Endothelial cell of umbilical vein (primary cell): ENCODE data around the gene ADD2.

Source experiments
- EZH2 ChIP-seq: IDR thresholded peaks from 2 replicates; pipeline ENCODE4 v1.6.1; 2012; ENCODE audit warnings: borderline replicate concordance, low read depth, mild to moderate bottlenecking, moderate library complexity, low read length, inconsistent platforms; ENCODE audit not compliant: severe bottlenecking
- FOS ChIP-seq: IDR thresholded peaks from 2 replicates; pipeline ENCODE4 v1.6.1; 2011; ENCODE audit warnings: mild to moderate bottlenecking, low read length, moderate library complexity, borderline replicate concordance; ENCODE audit not compliant: insufficient read depth
- GATA2 ChIP-seq: IDR thresholded peaks from 2 replicates; pipeline ENCODE4 v1.7.0; 2011; ENCODE audit warnings: low read depth, mild to moderate bottlenecking, moderate library complexity, mixed read lengths, low read length; ENCODE audit not compliant: insufficient read length, insufficient read depth
- MAX ChIP-seq: IDR thresholded peaks from 2 replicates; pipeline ENCODE4 v1.6.1; 2011; ENCODE audit not compliant: insufficient read depth, insufficient read length
- MYC ChIP-seq: IDR thresholded peaks from one replicate; pipeline ENCODE4 v1.6.1; 2011; ENCODE audit warnings: mild to moderate bottlenecking, low read depth, low read length
- POLR2A ChIP-seq: IDR thresholded peaks from 2 replicates; pipeline ENCODE4 v1.6.1; 2012; ENCODE audit warnings: low read depth, mild to moderate bottlenecking, control low read depth, low read length
- POLR2AphosphoS5 ChIP-seq: IDR thresholded peaks from 2 replicates; pipeline ENCODE4 v1.6.1; 2012; ENCODE audit warnings: low read depth, mild to moderate bottlenecking, control low read depth, low read length, moderate library complexity; ENCODE audit not compliant: insufficient read depth
- TF ChIP-seq, protein P1 (sequence below), 2 donors: IDR thresholded peaks; 1 replicate in 1 of 2; 2 replicates in 1 of 2; pipeline ENCODE4 v1.5.1; 2011; ENCODE audit warnings: low read length in 2 of 2, mild to moderate bottlenecking in 2 of 2, moderate library complexity in 2 of 2, control low read depth in 1 of 2, inconsistent platforms in 1 of 2, low read depth in 1 of 2; ENCODE audit not compliant: insufficient read depth in 1 of 2; ENCODE audit errors: extremely low read depth in 1 of 2

- TF ChIP-seq, protein P1, sequence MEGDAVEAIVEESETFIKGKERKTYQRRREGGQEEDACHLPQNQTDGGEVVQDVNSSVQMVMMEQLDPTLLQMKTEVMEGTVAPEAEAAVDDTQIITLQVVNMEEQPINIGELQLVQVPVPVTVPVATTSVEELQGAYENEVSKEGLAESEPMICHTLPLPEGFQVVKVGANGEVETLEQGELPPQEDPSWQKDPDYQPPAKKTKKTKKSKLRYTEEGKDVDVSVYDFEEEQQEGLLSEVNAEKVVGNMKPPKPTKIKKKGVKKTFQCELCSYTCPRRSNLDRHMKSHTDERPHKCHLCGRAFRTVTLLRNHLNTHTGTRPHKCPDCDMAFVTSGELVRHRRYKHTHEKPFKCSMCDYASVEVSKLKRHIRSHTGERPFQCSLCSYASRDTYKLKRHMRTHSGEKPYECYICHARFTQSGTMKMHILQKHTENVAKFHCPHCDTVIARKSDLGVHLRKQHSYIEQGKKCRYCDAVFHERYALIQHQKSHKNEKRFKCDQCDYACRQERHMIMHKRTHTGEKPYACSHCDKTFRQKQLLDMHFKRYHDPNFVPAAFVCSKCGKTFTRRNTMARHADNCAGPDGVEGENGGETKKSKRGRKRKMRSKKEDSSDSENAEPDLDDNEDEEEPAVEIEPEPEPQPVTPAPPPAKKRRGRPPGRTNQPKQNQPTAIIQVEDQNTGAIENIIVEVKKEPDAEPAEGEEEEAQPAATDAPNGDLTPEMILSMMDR (IDR thresholded peaks at IDR 0.05; ENCODE audit: extremely low read depth in 1 of 2, insufficient read depth in 1 of 2, low read depth in 1 of 2, low read length in 2 of 2) = no peak
- TF ChIP-seq EZH2 = no peak
- no peak for TF ChIP-seq MYC
- TF ChIP-seq POLR2A = no peak
- TF ChIP-seq POLR2AphosphoS5 = no peak
- no peak for TF ChIP-seq GATA2
- TF ChIP-seq FOS = no peak
- no peak for TF ChIP-seq MAX
Observed at GRCh38 chr2:70777450-70777849, 9.4 kb upstream of the ADD2 start.
